Coronary artery (tissue), 2 donors: ENCODE data around the gene PTPN22.
A peak's percentile ranks its signal among the peaks of the same experiment; 100 is the strongest.

ENCODE experiments used
- DNase-seq: peaks from one replicate; pipeline ENCODE4 v3.0.0-alpha.2; 2017; ENCODE audit warnings: low spot score
- H3K27ac ChIP-seq, 2 donors: fragments of 200-600 bp; sonication (generic); one replicate each; pipeline ENCODE4 v1.5.1; 2016 to 2019
- H3K4me3 ChIP-seq: fragments of 200-600 bp; sonication (generic); 2 replicates; pipeline ENCODE4 v1.5.1; 2016; ENCODE audit warnings: mild to moderate bottlenecking, moderate library complexity
- CTCF ChIP-seq: fragments of 200-600 bp; sonication (generic); IDR thresholded peaks from one replicate; pipeline ENCODE4 v1.5.1; 2019; ENCODE audit warnings: antibody characterized with exemption

PTPN22 gene

GRCh38 chr1:113912594-113913311 is 41.2 kb upstream of the PTPN22 start:
- peak; percentile 81 for DNase-seq
- H3K4me3 ChIP-seq: peak overlapping the region; percentile 42
- H3K27ac ChIP-seq: peak overlapping the region; percentile 87 to 89
- TF ChIP-seq CTCF: no peak

- H3K27ac ChIP-seq: peak overlapping the region; percentile 84 to 94
These were observed 33.9 kb upstream of the PTPN22 start for GRCh38 chr1:113905435-113905861.

GRCh38 chr1:113904674-113905434 is 33.3 kb upstream of the PTPN22 start, which contains the start of the genes AP4B1 and DCLRE1B:
AP4B1 (minus strand) TSS chr1:113904799; CDS start chr1:113904717, 82 bp downstream.
DCLRE1B (plus strand) TSS chr1:113905326; CDS start chr1:113905587, 261 bp downstream.
- DNase-seq: peak; percentile 99
- peak within 1 kb of the TSS; percentile 84 to 94 for H3K27ac ChIP-seq
- peak; percentile 60 for TF ChIP-seq CTCF
- peak within 1 kb of the TSS; percentile 79 for H3K4me3 ChIP-seq

More at GRCh38 chr1:113905435-113905861, 33.9 kb upstream of the PTPN22 start:
- no peak for DNase-seq
- peak overlapping the region; percentile 79 for H3K4me3 ChIP-seq
- no peak for TF ChIP-seq CTCF

GRCh38 chr1:113904293-113904673 is 32.8 kb upstream of the PTPN22 start:
- DNase-seq: no peak
- no peak for TF ChIP-seq CTCF
- Histone ChIP-seq H3K4me3 (peak overlapping the region; percentile 79), H3K27ac (peak overlapping the region; percentile 84 to 94)

- no peak for TF ChIP-seq CTCF
- no peak for DNase-seq
- Histone ChIP-seq H3K4me3 (peak overlapping the region; percentile 79), H3K27ac (peak overlapping the region; percentile 84 to 94)
These were observed 32.2 kb upstream of the PTPN22 start for GRCh38 chr1:113903501-113904292.

- TF ChIP-seq CTCF: no peak
- Histone ChIP-seq H3K27ac (no peak overlapping the region), H3K4me3 (no peak overlapping the region)
- DNase-seq: no peak
These were observed 29.7 kb upstream of the PTPN22 start for GRCh38 chr1:113901191-113901590.
